Glutamatergic neuron (in vitro differentiated cells): ENCODE measurements around the gene KIF6. TPM values are rescaled to one million over a fixed set of nuclear protein-coding genes. Genes with fewer than 3 reads are reported as not detected.

ENCODE experiments used
- DNase-seq: peaks from one replicate; pipeline ENCODE4 v3.0.0; 2022
- H3K27ac Mint-ChIP-seq: one replicate; pipeline ENCODE4 v1.8.0; 2020; ENCODE audit warnings: mild to moderate bottlenecking, mixed read lengths, inconsistent platforms; ENCODE audit not compliant: unreplicated experiment
- H3K27me3 Mint-ChIP-seq: one replicate; pipeline ENCODE4 v1.8.0; 2020; ENCODE audit warnings: mild to moderate bottlenecking, moderate library complexity, mixed read lengths, inconsistent platforms; ENCODE audit not compliant: unreplicated experiment
- H3K36me3 Mint-ChIP-seq: one replicate; pipeline ENCODE4 v1.8.0; 2020; ENCODE audit warnings: mild to moderate bottlenecking, mixed read lengths, inconsistent platforms; ENCODE audit not compliant: unreplicated experiment
- H3K4me1 Mint-ChIP-seq: one replicate; pipeline ENCODE4 v1.8.0; 2020; ENCODE audit warnings: mild to moderate bottlenecking, low read depth, mixed read lengths, inconsistent platforms; ENCODE audit not compliant: unreplicated experiment
- H3K4me3 Mint-ChIP-seq: one replicate; pipeline ENCODE4 v1.8.0; 2020; ENCODE audit warnings: mild to moderate bottlenecking, mixed read lengths, inconsistent platforms; ENCODE audit not compliant: unreplicated experiment
- H3K9me3 Mint-ChIP-seq: one replicate; pipeline ENCODE4 v1.8.0; 2020; ENCODE audit warnings: mild to moderate bottlenecking, moderate library complexity, mixed read lengths, inconsistent platforms; ENCODE audit not compliant: unreplicated experiment
- total RNA-seq: library from RNA; stranded (reverse); fragmentation: NEBNext Ultra II Directional; extraction: Animal tissue kit (Norgen Biotek cat#: 25700); gene quantifications from one replicate; pipeline ENCODE4 v1.2.1, GENCODE V29; 2021; ENCODE audit not compliant: unreplicated experiment
- TF ChIP-seq, protein P1 (sequence below): fragments of 200-600 bp; sonication (generic); IDR thresholded peaks from one replicate; pipeline ENCODE4 v1.5.0; 2021; ENCODE audit not compliant: partially characterized antibody, unreplicated experiment

Gene KIF6
- total RNA-seq, 1 donor from 2014 or later, result 1.1 TPM

DNA sequence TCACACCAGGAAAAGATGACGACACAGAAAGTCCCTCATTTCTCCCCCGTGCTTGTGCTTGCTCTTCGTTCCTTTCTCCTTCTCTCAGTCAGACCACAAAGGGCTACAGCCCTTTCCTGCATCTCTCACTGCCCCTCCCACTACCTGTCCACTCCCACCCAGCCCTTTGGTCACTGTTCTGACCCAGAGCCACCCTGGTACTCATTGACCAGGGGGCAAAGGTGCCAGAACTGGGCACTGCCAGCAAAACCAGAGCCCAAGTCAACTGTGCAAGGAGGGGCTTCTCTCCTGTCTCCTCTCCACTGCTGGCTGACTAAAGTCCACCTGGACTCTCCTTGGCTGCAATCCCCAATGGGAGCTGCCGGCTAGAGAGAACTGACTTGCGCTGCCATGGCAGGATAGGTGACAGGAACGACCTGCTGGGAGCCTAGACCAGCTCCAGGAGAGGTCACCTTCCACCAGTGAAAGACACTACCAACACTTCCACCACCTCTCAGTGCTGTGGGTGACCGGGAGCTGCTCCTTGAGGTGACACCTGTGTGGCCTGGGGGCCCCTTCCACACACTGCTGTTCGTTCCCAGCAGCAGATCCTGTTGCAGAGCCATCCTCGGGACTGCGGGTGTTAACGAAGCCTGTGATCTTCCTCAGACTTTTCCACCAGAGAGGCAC lies 443.8 kb downstream of the KIF6 start:
- Mint-ChIP-seq H3K27me3 (peaks cover 1% of the 10 kb centered on the region), H3K4me3 (no peak overlapping the region), H3K4me1 (no peaks in the 10 kb centered on the region), H3K27ac (no peak overlapping the region), H3K9me3 (peaks cover 4% of the 10 kb centered on the region), H3K36me3 (no peaks in the 10 kb centered on the region)
- TF ChIP-seq, protein P1, sequence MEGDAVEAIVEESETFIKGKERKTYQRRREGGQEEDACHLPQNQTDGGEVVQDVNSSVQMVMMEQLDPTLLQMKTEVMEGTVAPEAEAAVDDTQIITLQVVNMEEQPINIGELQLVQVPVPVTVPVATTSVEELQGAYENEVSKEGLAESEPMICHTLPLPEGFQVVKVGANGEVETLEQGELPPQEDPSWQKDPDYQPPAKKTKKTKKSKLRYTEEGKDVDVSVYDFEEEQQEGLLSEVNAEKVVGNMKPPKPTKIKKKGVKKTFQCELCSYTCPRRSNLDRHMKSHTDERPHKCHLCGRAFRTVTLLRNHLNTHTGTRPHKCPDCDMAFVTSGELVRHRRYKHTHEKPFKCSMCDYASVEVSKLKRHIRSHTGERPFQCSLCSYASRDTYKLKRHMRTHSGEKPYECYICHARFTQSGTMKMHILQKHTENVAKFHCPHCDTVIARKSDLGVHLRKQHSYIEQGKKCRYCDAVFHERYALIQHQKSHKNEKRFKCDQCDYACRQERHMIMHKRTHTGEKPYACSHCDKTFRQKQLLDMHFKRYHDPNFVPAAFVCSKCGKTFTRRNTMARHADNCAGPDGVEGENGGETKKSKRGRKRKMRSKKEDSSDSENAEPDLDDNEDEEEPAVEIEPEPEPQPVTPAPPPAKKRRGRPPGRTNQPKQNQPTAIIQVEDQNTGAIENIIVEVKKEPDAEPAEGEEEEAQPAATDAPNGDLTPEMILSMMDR, result no peak
- no peak for DNase-seq

DNA sequence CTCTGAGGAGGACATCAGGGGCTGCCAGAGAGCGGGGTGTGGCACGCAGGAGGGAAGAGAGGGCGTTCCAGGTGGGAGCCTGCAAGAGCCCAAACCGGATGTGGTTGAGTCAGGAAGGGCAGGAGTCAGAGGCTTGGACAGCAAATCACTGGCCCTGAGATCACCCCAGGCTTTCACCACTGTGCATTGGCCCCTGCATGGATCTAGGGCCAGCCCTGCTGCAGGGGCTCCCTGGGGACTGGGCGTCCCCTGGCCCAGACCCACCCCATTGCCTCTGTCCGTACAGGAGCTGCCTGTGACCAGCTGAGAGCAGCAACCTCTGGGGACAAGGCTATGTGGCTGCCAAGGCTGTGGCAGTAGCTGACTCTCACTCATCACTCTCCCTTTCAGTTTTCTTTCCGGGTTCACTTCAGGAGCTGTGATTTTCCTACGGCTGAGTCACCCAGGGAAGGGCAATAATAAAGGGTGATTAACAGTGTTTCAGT lies 444.9 kb downstream of the KIF6 start:
- no peaks in the 10 kb centered on the region for H3K36me3 Mint-ChIP-seq
- TF ChIP-seq, protein P1, result no peak
- no peak for DNase-seq
- peaks cover 6% of the 10 kb centered on the region for H3K9me3 Mint-ChIP-seq
- H3K4me3 Mint-ChIP-seq, result no peak overlapping the region
- H3K27ac Mint-ChIP-seq, result no peak overlapping the region
- H3K27me3 Mint-ChIP-seq, result peaks cover 1% of the 10 kb centered on the region
- H3K4me1 Mint-ChIP-seq, result no peaks in the 10 kb centered on the region

Other genes with a start within 250 kb of the KIF6 start
- gene DAAM2, start 67.0 kb upstream of the KIF6 start, total RNA-seq, result 0.59 TPM
- 9.9 TPM for gene MOCS1, start 209.1 kb upstream of the KIF6 start, total RNA-seq